Kidney (tissue), 22 donors: ENCODE results near the gene RARRES2. TPM values are rescaled to one million over a fixed set of nuclear protein-coding genes. Genes with fewer than 3 reads are reported as not detected.

Experiments used
- DNase-seq, 5 donors: peaks; one replicate each; pipeline ENCODE4 v3.0.0-alpha.2; 2013 to 2020
- FAIRE-seq: peaks from 2 replicates; lab custom pipeline; 2012; peaks lifted over from hg19 to GRCh38; lab: Jason Lieb, UNC
- H3K27ac ChIP-seq, 2 donors: one replicate each; pipeline ENCODE4 v1.7.0; 2013; ENCODE audit warnings: low read depth in 2 of 2, low read length in 2 of 2, inconsistent platforms in 1 of 2
- H3K27me3 ChIP-seq: one replicate; pipeline ENCODE4 v1.7.1; 2013; ENCODE audit warnings: low read length, inconsistent platforms; ENCODE audit not compliant: control insufficient read depth, insufficient read depth
- H3K36me3 ChIP-seq, 3 donors: one replicate each; pipeline versions ENCODE4 v1.7.0 to v1.7.1; 2013; ENCODE audit warnings: low read length in 3 of 3, control low read depth in 1 of 3, inconsistent platforms in 1 of 3; ENCODE audit not compliant: insufficient read depth in 3 of 3, control insufficient read depth in 2 of 3
- H3K4me1 ChIP-seq, 3 donors: one replicate each; pipeline versions ENCODE4 v1.7.0 to v1.7.1; 2013; ENCODE audit warnings: low read length in 3 of 3, inconsistent platforms in 1 of 3, low read depth in 1 of 3; ENCODE audit not compliant: control insufficient read depth in 2 of 3, insufficient read depth in 2 of 3
- H3K4me3 ChIP-seq, 3 donors: one replicate each; pipeline versions ENCODE4 v1.7.0 to v1.8.1; 2013; ENCODE audit warnings: low read length in 3 of 3, control low read depth in 1 of 3, inconsistent platforms in 1 of 3
- H3K9ac ChIP-seq, 3 donors: one replicate each; pipeline versions ENCODE4 v1.7.0 to v1.7.1; 2013; ENCODE audit warnings: low read length in 3 of 3, control low read depth in 1 of 3, inconsistent platforms in 1 of 3
- H3K9me3 ChIP-seq, 3 donors: one replicate each; pipeline versions ENCODE4 v1.7.0 to v1.7.1; 2013; ENCODE audit warnings: low read length in 3 of 3, control low read depth in 1 of 3, inconsistent platforms in 1 of 3; ENCODE audit not compliant: control insufficient read depth in 2 of 3, insufficient read depth in 1 of 3
- intact Hi-C: fragments of 100-400 bp; cut with DNase I; formaldehyde crosslinking; loops from one replicate; pipeline ENCODE4 v1.11.1; 2022
- long read RNA-seq, 10 donors: library from polyadenylated mRNA in 1 of 10; unstranded in 1 of 10; transcript quantifications; one replicate each; pipeline ENCODE4 v2.0.0 and lab custom pipeline, GENCODE V29; 2021 to 2026
- polyA plus RNA-seq: library from polyadenylated mRNA; stranded (reverse); fragments of 350-450 nt; fragmentation: Illumina TruSeq; extraction: RNeasy Lipid Tissue Mini Kit (QIAGEN cat#74804); gene quantifications from one replicate; pipeline ENCODE4 v1.2.3, GENCODE V29; 2014; ENCODE audit warnings: low read depth, low replicate concordance; ENCODE audit not compliant: insufficient read depth
- total RNA-seq: library from RNA; stranded (reverse); fragmentation: NEBNext Ultra II Directional; extraction: Animal tissue kit (Norgen Biotek cat#: 25700); gene quantifications from one replicate; pipeline ENCODE4 v1.2.1, GENCODE V29; 2021
- TF ChIP-seq, protein P1 (sequence below): IDR thresholded peaks from 3 replicates; pipeline ENCODE4 v1.5.1; 2012; ENCODE audit warnings: mild to moderate bottlenecking, moderate library complexity, borderline replicate concordance; ENCODE audit not compliant: insufficient read depth; ENCODE audit errors: extremely low read depth
- donor health status: control.
- donor health status: control.
- donor health status: control.
- donor health status: control.
- donor health status: control.
- donor health status: DM: yes; HTN: yes; CAD: no.
- donor health status: Normal renal cell carcinoma (clear cell type).

The RARRES2 gene
- total RNA-seq (104 TPM), polyA plus RNA-seq (475 TPM)
- long read RNA-seq, donor 1, transcript RARRES2-201 (6 exons, 740 nt), result major isoform, 22 of 25 reads
- long read RNA-seq, donor 1, partial matches to known transcripts, result 0 of 25 reads
- long read RNA-seq, donor 1, other reads (novel, unspliced or antisense), result 0 of 25 reads
- long read RNA-seq, donor 2, transcript RARRES2-201 (6 exons, 740 nt), result major isoform, 37 of 50 reads
- long read RNA-seq, donor 2, transcript RARRES2-202 (5 exons, 1,618 nt), result minor isoform, 11 of 50 reads
- long read RNA-seq, donor 2, partial matches to known transcripts, result 0 of 50 reads
- long read RNA-seq, donor 2, other reads (novel, unspliced or antisense), result 0 of 50 reads
- long read RNA-seq, donor 3, transcript RARRES2-201 (6 exons, 740 nt), result major isoform, 41 of 58 reads
- long read RNA-seq, donor 3, transcript RARRES2-204 (4 exons, 1,907 nt), result minor isoform, 5 of 58 reads
- long read RNA-seq, donor 3, transcript RARRES2-202 (5 exons, 1,618 nt), result minor isoform, 12 of 58 reads
- long read RNA-seq, donor 3, partial matches to known transcripts, result 0 of 58 reads
- long read RNA-seq, donor 3, other reads (novel, unspliced or antisense), result 0 of 58 reads
- long read RNA-seq, donor 4, transcript RARRES2-201 (6 exons, 740 nt), result major isoform, 26 of 27 reads
- long read RNA-seq, donor 4, partial matches to known transcripts, result 0 of 27 reads
- long read RNA-seq, donor 4, other reads (novel, unspliced or antisense), result 0 of 27 reads
- long read RNA-seq, donor 5, partial matches to known transcripts, result 0 of 1 reads
- long read RNA-seq, donor 5, other reads (novel, unspliced or antisense), result 0 of 1 reads
- long read RNA-seq, donor 6, transcript RARRES2-202 (5 exons, 1,618 nt), result minor isoform, 9 of 75 reads
- long read RNA-seq, donor 6, transcript RARRES2-201 (6 exons, 740 nt), result major isoform, 53 of 75 reads
- long read RNA-seq, donor 6, partial matches to known transcripts, result 9 of 75 reads
- long read RNA-seq, donor 6, other reads (novel, unspliced or antisense), result 0 of 75 reads
- long read RNA-seq, donor 7, transcript RARRES2-202 (5 exons, 1,618 nt), result minor isoform, 14 of 71 reads
- long read RNA-seq, donor 7, transcript RARRES2-201 (6 exons, 740 nt), result major isoform, 48 of 71 reads
- long read RNA-seq, donor 7, partial matches to known transcripts, result 1 of 71 reads
- long read RNA-seq, donor 7, other reads (novel, unspliced or antisense), result 7 of 71 reads
- long read RNA-seq, donor 8, transcript RARRES2-201 (6 exons, 740 nt), result major isoform, 32 of 35 reads
- long read RNA-seq, donor 8, partial matches to known transcripts, result 0 of 35 reads
- long read RNA-seq, donor 8, other reads (novel, unspliced or antisense), result 0 of 35 reads
- long read RNA-seq, donor 9, transcript RARRES2-202 (5 exons, 1,618 nt), result minor isoform, 7 of 31 reads
- long read RNA-seq, donor 9, transcript RARRES2-201 (6 exons, 740 nt), result major isoform, 19 of 31 reads
- long read RNA-seq, donor 9, transcript RARRES2-204 (4 exons, 1,907 nt), result minor isoform, 5 of 31 reads
- long read RNA-seq, donor 9, partial matches to known transcripts, result 0 of 31 reads
- long read RNA-seq, donor 9, other reads (novel, unspliced or antisense), result 0 of 31 reads
- long read RNA-seq, donor 10, transcript RARRES2-201 (6 exons, 740 nt), result major isoform, 27 of 43 reads
- long read RNA-seq, donor 10, transcript RARRES2-202 (5 exons, 1,618 nt), result minor isoform, 5 of 43 reads
- long read RNA-seq, donor 10, partial matches to known transcripts, result 10 of 43 reads
- long read RNA-seq, donor 10, other reads (novel, unspliced or antisense), result 0 of 43 reads

DNA sequence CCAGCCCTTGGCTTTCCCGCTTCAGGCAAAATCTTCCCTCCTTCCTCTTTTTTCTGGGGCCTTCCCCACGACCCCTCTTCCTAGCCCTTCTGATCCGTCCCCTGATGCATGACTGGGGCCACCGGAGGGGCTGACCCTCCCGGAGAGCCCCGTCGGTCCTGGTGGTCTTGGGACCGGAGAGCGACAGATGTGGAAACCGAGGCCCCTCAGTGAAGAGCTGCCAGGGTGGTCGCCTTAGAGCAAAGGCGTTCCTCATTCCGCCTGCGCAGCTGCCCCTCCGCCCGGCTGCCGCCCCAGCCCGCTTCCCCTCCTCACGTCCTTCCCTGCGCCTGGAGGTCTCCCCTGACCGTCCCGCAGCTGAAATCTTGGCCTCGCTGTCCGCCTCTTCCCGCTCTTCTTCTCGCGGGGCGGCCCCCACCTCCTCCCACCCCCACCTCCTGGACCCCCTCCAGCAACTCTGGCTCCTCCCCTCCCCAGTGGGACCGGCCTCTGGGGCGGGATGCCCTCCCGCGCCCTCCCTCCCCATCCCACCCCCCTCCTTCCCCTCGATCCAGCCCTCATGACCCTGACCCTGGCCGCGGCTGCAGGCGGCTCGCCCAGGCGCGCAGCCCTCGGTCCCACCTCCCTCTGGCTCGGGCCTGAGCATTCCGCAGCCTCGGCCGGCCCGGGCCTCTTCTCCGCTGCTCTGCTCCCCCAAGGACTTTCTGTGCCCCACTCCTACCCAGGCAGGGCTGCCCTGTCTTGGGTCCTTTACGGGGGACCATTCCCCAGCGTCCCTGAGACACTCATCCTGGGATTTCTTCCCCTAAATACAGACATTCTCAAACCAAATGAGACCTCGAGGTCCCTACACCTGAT, at the start of gene RARRES2:
Gene RARRES2, minus strand, starts transcription at position 367 of the 858 bp plus-strand sequence. CDS start 1,020 bp downstream, outside the sequence.
- Histone ChIP-seq H3K36me3 (peaks cover 0 to 2% (median 0%) of the 10 kb centered on the region in 3 donors), H3K4me1 (peaks cover 0 to 31% (median 4%) of the 10 kb centered on the region in 3 donors), H3K4me3 (peak within 1 kb of the TSS; percentile 37 to 65 (median 61)), H3K9ac (peak within 1 kb of the TSS in 2 of 3 donors; percentile 11 to 55), H3K27me3 (no peaks in the 10 kb centered on the region), H3K27ac (peak within 1 kb of the TSS; percentile 74 to 91), H3K9me3 (no peaks in the 10 kb centered on the region)
- TF ChIP-seq, protein P1, sequence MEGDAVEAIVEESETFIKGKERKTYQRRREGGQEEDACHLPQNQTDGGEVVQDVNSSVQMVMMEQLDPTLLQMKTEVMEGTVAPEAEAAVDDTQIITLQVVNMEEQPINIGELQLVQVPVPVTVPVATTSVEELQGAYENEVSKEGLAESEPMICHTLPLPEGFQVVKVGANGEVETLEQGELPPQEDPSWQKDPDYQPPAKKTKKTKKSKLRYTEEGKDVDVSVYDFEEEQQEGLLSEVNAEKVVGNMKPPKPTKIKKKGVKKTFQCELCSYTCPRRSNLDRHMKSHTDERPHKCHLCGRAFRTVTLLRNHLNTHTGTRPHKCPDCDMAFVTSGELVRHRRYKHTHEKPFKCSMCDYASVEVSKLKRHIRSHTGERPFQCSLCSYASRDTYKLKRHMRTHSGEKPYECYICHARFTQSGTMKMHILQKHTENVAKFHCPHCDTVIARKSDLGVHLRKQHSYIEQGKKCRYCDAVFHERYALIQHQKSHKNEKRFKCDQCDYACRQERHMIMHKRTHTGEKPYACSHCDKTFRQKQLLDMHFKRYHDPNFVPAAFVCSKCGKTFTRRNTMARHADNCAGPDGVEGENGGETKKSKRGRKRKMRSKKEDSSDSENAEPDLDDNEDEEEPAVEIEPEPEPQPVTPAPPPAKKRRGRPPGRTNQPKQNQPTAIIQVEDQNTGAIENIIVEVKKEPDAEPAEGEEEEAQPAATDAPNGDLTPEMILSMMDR, result no peak
- intact Hi-C loops, result no loop called here
- no peak for FAIRE-seq
- DNase-seq, result peak; percentile 54 to 93 (median 76)

DNA sequence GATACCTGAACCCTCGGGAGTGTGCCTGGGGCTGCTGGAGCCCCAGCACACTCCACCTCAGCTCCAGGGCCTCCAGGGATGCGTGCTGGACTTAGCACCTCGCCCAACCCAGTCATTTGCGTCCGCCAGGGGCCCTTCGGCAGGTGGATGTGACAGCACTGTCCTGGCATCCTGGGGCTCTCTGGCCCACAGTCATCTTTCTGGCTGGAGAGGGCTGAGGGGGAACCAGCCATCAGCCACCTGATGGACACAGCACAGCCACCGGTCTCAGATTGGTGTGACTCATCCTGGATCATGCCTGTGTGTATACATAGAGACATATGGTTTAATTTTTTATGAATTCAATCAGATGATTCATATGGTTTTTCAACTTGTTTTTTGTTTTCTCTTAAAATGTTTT, 48.8 kb upstream of the RARRES2 start:
- Histone ChIP-seq H3K4me1 (peaks cover 0 to 4% (median 3%) of the 10 kb centered on the region in 3 donors), H3K4me3 (no peak overlapping the region), H3K36me3 (peaks cover 0 to 2% (median 0%) of the 10 kb centered on the region in 3 donors), H3K9me3 (no peaks in the 10 kb centered on the region), H3K27ac (no peak overlapping the region), H3K9ac (no peak overlapping the region), H3K27me3 (no peaks in the 10 kb centered on the region)
- FAIRE-seq (no peak), DNase-seq (peak in 1 of 5 donors; percentile 39)
- intact Hi-C loops, result no loop called here
- TF ChIP-seq, protein P1, result no peak
